GM21786 (cell line): ENCODE measurements around the gene P2RY12.

Experiments
- ATAC-seq: cut with Tn5 transposase; IDR thresholded peaks from one replicate; pipeline ENCODE4 v1.9.1; 2021; ENCODE audit not compliant: unreplicated experiment

P2RY12 gene

GRCh38 chr3:151347432-151347831 lies 37.1 kb downstream of the P2RY12 start:
- ATAC-seq, result no peak

- no peak for ATAC-seq
These were observed 38.3 kb downstream of the P2RY12 start for GRCh38 chr3:151346292-151346691.

GRCh38 chr3:151345859-151346258 lies 38.7 kb downstream of the P2RY12 start:
- ATAC-seq, result no peak

GRCh38 chr3:151331696-151332095 lies 52.9 kb downstream of the P2RY12 start:
- no peak for ATAC-seq

GRCh38 chr3:151330899-151331298 lies 53.7 kb downstream of the P2RY12 start:
- no peak for ATAC-seq

- ATAC-seq, result no peak
These were observed 54.2 kb downstream of the P2RY12 start for GRCh38 chr3:151330379-151330778.

GRCh38 chr3:151329363-151329762 lies 55.2 kb downstream of the P2RY12 start, which contains the start of gene P2RY13:
P2RY13 (minus strand) TSS chr3:151329549; CDS start chr3:151329528, 21 bp downstream.
- no peak for ATAC-seq

GRCh38 chr3:151328298-151328995 lies 56.1 kb downstream of the P2RY12 start:
- ATAC-seq, result no peak

GRCh38 chr3:151327571-151328198 lies 56.9 kb downstream of the P2RY12 start:
- no peak for ATAC-seq

GRCh38 chr3:151322511-151322910 lies 62.0 kb downstream of the P2RY12 start:
- no peak for ATAC-seq

- ATAC-seq, result no peak
These were observed 63.0 kb downstream of the P2RY12 start for GRCh38 chr3:151321526-151321925.

GRCh38 chr3:151320131-151320530 lies 64.4 kb downstream of the P2RY12 start:
- no peak for ATAC-seq

- ATAC-seq, result no peak
These were observed 64.9 kb downstream of the P2RY12 start for GRCh38 chr3:151319628-151320027.

GRCh38 chr3:151318991-151319390 lies 65.6 kb downstream of the P2RY12 start:
- no peak for ATAC-seq

- ATAC-seq, result no peak
These were observed 66.2 kb downstream of the P2RY12 start for GRCh38 chr3:151318313-151318712.

- no peak for ATAC-seq
These were observed 68.1 kb downstream of the P2RY12 start, which contains the start of gene GPR87 for GRCh38 chr3:151316267-151316991. GPR87 (minus strand) TSS chr3:151316820; CDS start chr3:151300100, 16,720 bp downstream.

GRCh38 chr3:151315846-151316245 lies 68.7 kb downstream of the P2RY12 start:
- ATAC-seq, result no peak

GRCh38 chr3:151315136-151315535 lies 69.4 kb downstream of the P2RY12 start:
- no peak for ATAC-seq

- ATAC-seq, result no peak
These were observed 70.0 kb downstream of the P2RY12 start for GRCh38 chr3:151314593-151314992.

GRCh38 chr3:151314137-151314536 lies 70.4 kb downstream of the P2RY12 start:
- no peak for ATAC-seq

GRCh38 chr3:151312972-151313371 lies 71.6 kb downstream of the P2RY12 start:
- ATAC-seq, result no peak

GRCh38 chr3:151309566-151309965 lies 75.0 kb downstream of the P2RY12 start:
- no peak for ATAC-seq
